ENCODE measurements around the gene UAP1. TPM values are rescaled to one million over a fixed set of nuclear protein-coding genes. Genes with fewer than 3 reads are reported as not detected.

UAP1 gene
- total RNA-seq, 1 experiment from 2014 or later = 479 TPM

DNA sequence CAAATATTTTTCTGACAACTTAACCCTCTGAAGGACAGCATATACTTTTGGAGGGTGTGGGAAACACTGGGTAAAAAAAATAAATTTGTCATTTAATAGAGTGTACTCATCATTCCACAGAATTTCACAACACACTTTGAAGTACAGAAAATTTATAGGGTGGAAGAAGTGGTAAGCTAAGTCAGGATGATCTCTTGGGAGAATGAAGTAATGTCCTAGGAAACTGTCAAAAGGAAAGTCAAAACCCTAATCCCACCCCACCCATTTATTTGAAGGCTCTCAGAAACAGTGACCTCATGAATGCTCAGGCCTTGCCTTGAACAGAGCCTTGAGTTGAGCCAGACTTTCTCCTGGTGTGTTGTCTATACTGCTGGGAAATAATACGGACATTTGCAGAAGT is 7.3 kb upstream of the UAP1 start:
- ChIA-PET POLR2A (interaction anchor here (0.8 to 1.6 kb wide), 6 partner anchors 8 to 55 kb away, joined by 3 to 6 read pairs (median 3); no protein-coding TSS in a partner anchor), CTCF (interaction anchor here (0.6 to 0.7 kb wide), 3 partner anchors 16 to 291 kb away, joined by 3 to 4 read pairs (median 3); no protein-coding TSS in a partner anchor)
- DNase-seq (ENCODE audit: unreplicated experiment) = peak; percentile 59
- H3K27ac Mint-ChIP-seq (ENCODE audit: low read depth, unreplicated experiment) = peak overlapping the region; percentile 49
- intact Hi-C loops (cut with micrococcal nuclease) = no loop called here
- H3K4me3 Mint-ChIP-seq (ENCODE audit: unreplicated experiment) = no peak overlapping the region
- no peaks in the 10 kb centered on the region for H3K36me3 Mint-ChIP-seq (ENCODE audit: insufficient read depth, unreplicated experiment)
- peaks cover 44% of the 10 kb centered on the region for H3K4me1 Mint-ChIP-seq (ENCODE audit: insufficient read depth, unreplicated experiment)
- TF ChIP-seq, protein P1, sequence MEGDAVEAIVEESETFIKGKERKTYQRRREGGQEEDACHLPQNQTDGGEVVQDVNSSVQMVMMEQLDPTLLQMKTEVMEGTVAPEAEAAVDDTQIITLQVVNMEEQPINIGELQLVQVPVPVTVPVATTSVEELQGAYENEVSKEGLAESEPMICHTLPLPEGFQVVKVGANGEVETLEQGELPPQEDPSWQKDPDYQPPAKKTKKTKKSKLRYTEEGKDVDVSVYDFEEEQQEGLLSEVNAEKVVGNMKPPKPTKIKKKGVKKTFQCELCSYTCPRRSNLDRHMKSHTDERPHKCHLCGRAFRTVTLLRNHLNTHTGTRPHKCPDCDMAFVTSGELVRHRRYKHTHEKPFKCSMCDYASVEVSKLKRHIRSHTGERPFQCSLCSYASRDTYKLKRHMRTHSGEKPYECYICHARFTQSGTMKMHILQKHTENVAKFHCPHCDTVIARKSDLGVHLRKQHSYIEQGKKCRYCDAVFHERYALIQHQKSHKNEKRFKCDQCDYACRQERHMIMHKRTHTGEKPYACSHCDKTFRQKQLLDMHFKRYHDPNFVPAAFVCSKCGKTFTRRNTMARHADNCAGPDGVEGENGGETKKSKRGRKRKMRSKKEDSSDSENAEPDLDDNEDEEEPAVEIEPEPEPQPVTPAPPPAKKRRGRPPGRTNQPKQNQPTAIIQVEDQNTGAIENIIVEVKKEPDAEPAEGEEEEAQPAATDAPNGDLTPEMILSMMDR (IDR thresholded peaks at IDR 0.05; ENCODE audit: unreplicated experiment) = no peak
- H3K27me3 Mint-ChIP-seq (ENCODE audit: insufficient read depth, unreplicated experiment) = no peaks in the 10 kb centered on the region
- H3K9me3 Mint-ChIP-seq (ENCODE audit: unreplicated experiment) = no peaks in the 10 kb centered on the region
- BruUV-seq (replicated peaks) = no TSS peak

DNA sequence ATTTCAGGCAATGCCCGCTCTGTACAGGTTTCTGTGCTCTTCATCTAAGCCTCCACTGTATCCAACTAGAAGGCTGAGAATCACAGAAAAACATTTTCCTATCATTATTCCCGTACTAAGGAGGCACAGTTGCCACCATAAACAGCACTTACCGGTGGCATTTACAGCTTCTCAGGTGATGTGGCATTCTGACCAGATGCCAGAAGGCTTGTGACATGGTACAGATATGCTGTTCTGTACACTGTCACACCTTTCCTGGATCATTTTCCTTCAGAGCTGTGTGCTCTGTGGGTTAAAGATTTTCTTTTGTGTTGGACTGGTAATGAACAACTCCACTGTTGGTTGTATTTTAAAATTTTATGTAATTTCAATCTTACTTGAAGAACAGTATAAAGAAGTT is 4.0 kb upstream of the UAP1 start:
- BruUV-seq (replicated peaks) = no TSS peak
- intact Hi-C loops (cut with micrococcal nuclease) = no loop called here
- POLR2A ChIA-PET = interaction anchor here (0.9 to 7.4 kb wide), 4 partner anchors 12 to 59 kb away, joined by 3 to 245 read pairs (median 6); no protein-coding TSS in a partner anchor
- CTCF ChIA-PET = interaction anchor here (0.6 to 0.7 kb wide), 2 partner anchors 12 to 39 kb away, joined by 3 read pairs; no protein-coding TSS in a partner anchor
- no peaks in the 10 kb centered on the region for H3K27me3 Mint-ChIP-seq (ENCODE audit: insufficient read depth, unreplicated experiment)
- DNase-seq (ENCODE audit: unreplicated experiment) = no peak
- no peak overlapping the region for H3K4me3 Mint-ChIP-seq (ENCODE audit: unreplicated experiment)
- no peak overlapping the region for H3K27ac Mint-ChIP-seq (ENCODE audit: low read depth, unreplicated experiment)
- peaks cover 27% of the 10 kb centered on the region for H3K4me1 Mint-ChIP-seq (ENCODE audit: insufficient read depth, unreplicated experiment)
- H3K9me3 Mint-ChIP-seq (ENCODE audit: unreplicated experiment) = no peaks in the 10 kb centered on the region
- TF ChIP-seq, protein P1 (IDR thresholded peaks at IDR 0.05; ENCODE audit: unreplicated experiment) = no peak
- H3K36me3 Mint-ChIP-seq (ENCODE audit: insufficient read depth, unreplicated experiment) = peaks cover 12% of the 10 kb centered on the region

DNA sequence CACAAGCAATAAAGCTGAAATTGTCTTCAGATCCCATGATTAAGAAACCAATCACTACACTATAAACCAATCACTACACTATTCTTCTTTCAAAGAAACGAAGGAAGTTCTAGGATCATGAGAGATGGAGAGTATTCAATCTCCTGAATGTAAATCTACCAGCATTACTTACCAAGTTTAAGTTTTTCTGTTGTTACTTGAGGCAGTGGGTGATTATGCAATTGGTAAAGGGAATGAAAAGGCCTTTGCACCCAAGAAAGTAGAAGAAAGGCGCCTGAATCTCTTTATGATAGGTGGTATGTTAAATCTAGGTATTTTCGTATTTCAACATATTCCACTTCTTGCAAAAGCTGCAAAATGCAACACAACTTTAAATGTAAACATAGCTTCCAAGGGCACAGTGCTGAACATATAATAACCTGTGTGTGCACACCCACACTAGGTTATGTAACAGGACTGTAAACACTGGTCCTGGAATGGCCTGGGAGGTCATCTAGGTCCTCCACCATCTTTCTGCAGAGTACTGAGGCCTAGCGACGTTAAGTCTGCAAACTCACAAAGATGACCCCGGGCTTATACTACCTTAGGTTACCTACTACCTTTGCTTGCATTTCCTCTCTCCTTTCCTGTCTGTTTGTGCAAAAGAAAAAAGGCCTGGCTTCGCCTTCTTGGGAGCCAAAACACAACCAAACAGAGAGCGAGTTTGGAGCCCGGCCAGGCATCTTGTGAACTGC is 1.1 kb upstream of the UAP1 start:
- Mint-ChIP-seq H3K36me3 (ENCODE audit: insufficient read depth, unreplicated experiment) (peaks cover 18% of the 10 kb centered on the region), H3K4me3 (ENCODE audit: unreplicated experiment) (peak overlapping the region; percentile 82), H3K27ac (ENCODE audit: low read depth, unreplicated experiment) (peak overlapping the region; percentile 91), H3K4me1 (ENCODE audit: insufficient read depth, unreplicated experiment) (peaks cover 32% of the 10 kb centered on the region), H3K9me3 (ENCODE audit: unreplicated experiment) (no peaks in the 10 kb centered on the region), H3K27me3 (ENCODE audit: insufficient read depth, unreplicated experiment) (no peaks in the 10 kb centered on the region)
- CTCF ChIA-PET = interaction anchor here (0.6 to 1.6 kb wide), 5 partner anchors 9 to 15 kb away, joined by 3 to 5 read pairs (median 3); no protein-coding TSS in a partner anchor
- POLR2A ChIA-PET = interaction anchor here (0.7 to 7.4 kb wide), 16 partner anchors 9 to 735 kb away, joined by 3 to 245 read pairs (median 6); partner anchors contain the start of gene C1orf226
- BruUV-seq (replicated peaks) = TSS peak; percentile 87
- intact Hi-C loops (cut with micrococcal nuclease) = loop anchor here (1.0 to 5.0 kb wide), 2 partner anchors 18 to 33 kb away; no protein-coding TSS in a partner anchor
- DNase-seq (ENCODE audit: unreplicated experiment) = peak; percentile 64
- TF ChIP-seq, protein P1 (IDR thresholded peaks at IDR 0.05; ENCODE audit: unreplicated experiment) = no peak

DNA sequence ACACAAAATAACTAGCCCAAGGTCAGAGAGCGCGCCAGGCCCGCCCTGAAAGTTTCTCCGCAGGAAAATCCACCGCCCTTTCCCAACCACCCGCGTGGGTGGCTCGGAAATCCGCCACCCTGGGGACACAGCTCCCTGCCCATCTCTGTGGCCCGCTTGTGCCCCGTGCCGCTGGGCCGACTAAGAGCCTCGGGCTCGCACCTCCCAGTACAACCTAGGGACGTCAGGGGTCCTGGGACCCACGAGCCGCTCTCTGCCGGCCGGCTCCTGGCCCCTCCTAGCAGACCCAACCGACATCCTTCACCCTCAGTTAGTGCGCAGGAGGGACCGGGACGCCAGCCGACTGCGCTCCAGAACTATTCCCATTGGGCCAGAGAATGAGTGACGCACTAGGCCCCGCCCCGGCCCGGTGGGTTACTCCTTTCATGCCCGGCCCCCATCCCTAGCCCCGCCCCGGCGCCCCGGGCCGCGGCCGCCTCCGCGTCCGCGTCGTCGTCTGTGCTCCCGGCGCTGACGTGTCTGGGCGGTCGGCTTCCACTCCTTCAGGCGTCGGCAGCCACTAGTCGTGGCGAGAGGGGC is 396 bp upstream of the UAP1 start:
- intact Hi-C loops (cut with micrococcal nuclease) = loop anchor here (1.0 to 5.0 kb wide), 2 partner anchors 19 to 34 kb away; no protein-coding TSS in a partner anchor
- BruUV-seq (replicated peaks) = no TSS peak
- Mint-ChIP-seq H3K4me1 (ENCODE audit: insufficient read depth, unreplicated experiment) (peaks cover 39% of the 10 kb centered on the region), H3K27ac (ENCODE audit: low read depth, unreplicated experiment) (peak overlapping the region; percentile 91), H3K4me3 (ENCODE audit: unreplicated experiment) (peak overlapping the region; percentile 82), H3K36me3 (ENCODE audit: insufficient read depth, unreplicated experiment) (peaks cover 24% of the 10 kb centered on the region), H3K27me3 (ENCODE audit: insufficient read depth, unreplicated experiment) (no peaks in the 10 kb centered on the region), H3K9me3 (ENCODE audit: unreplicated experiment) (no peaks in the 10 kb centered on the region)
- TF ChIP-seq, protein P1 (IDR thresholded peaks at IDR 0.05; ENCODE audit: unreplicated experiment) = no peak
- ChIA-PET POLR2A (interaction anchor here (1.0 to 7.4 kb wide), 14 partner anchors 9 to 557 kb away, joined by 3 to 245 read pairs (median 6); partner anchors contain the start of genes C1orf226 and UHMK1), CTCF (interaction anchor here (1.6 kb wide), 1 partner anchor 15 kb away, joined by 3 read pairs; no protein-coding TSS in a partner anchor)
- DNase-seq (ENCODE audit: unreplicated experiment) = peak; percentile 100
